ENCODE measurements around the gene ATG4B.

The ATG4B gene

DNA sequence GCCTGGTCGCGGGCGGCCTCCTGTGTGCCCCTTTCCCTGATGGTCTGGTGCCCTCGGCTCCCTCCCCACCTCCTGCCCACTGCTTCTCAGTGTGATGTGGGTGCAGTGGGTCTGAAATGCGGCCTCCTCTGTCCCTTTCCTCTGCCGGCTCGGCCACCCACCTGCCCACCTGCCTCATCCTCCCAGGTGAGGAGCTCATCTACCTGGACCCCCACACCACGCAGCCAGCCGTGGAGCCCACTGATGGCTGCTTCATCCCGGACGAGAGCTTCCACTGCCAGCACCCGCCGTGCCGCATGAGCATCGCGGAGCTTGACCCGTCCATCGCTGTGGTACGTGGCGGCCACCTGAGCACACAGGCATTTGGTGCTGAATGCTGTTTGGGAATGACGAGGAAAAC is 30.9 kb downstream of the ATG4B start:
- DNase-seq: no peak

DNA sequence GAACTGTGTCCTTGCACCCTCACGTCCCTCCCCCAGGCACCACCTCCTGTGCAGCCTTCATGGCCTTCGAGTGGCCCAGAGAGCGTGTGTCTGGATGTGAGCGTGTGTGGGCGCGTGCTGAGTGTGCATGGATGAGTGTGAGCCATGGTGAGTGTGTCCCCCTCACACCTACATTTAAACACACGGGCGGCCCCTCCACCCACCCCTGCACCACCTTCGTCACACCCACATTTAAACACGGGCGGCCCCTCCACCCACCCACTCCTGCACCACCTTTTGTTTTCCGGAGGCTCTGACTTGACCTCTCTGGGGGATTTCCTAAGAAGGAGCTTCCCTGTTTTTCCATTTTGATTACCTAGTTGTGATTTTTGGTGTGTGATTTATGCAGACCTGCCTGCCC is 31.3 kb downstream of the ATG4B start:
- no peak for DNase-seq

DNA sequence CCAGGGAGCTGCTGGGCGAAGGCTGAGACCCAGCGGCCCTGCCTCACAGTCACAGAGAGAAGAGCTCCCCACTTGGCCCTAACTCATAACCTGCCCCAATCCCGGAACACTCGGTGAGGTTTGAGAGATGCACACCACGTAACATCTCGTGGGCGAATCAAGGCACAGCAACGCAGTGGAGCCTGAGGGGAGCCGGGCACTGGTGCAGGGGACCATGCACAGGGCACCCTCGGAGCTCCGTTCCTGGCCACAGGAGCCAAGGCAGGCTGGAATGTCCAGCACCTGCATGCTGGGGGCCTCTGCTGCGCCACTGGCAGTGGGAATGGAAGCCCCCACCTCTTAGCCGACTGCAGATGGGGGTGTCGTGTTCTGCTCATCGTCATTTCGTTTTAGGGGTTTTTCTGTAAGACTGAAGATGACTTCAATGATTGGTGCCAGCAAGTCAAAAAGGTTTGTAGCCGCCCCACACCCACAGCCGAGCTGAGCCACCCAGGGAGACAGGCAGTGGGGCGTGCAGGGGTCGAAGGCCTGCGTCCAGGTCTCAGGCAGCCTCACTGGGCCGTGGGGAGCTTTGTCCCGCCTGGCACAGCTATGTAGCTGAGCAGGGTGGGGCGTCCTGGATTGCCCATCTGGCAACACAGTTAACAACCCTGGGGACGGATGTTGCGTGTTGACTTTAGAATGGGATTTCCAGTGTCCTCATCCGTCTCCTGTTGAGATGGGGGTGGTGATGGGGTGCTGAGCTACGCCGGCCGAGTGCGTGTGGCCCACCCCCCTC is 33.0 kb downstream of the ATG4B start:
- DNase-seq: no peak

DNA sequence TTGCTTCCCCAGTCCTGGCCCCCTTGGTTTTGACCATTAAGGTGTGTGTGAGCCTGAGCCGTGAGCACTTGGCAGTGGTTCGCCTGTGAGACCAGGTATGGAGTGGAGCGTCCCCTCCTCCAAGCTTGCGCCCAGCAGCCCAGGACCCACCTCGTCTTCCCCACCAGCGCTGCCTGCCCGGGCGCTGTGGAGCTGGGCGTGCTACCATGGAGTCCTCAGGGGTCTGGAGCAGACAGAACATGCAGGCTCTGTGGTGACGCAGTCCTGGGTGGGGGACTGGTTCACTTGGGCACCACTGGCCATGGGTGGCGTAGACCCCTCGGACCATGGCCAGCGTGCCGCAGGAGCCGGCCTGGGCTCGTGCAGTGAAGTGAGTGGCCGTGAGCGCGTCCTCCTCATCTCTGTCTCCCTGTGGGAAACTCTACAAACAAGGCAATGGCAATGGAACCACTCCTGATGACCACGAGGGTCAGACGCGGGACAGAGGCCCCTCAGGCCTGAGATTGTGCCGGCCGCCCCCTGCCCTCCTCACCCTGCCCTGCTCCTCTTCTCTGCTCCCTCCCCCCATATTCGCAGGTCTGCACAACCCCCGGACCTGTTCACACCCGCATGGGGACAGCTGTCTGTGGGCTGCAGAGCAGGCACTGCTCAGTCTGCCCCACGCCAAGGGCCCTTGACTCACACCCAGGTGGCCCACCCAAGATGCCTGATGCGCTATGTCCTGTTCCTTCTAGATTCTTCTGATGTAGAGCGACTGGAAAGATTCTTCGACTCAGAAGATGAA is 34.2 kb downstream of the ATG4B start:
- DNase-seq: no peak

DNA sequence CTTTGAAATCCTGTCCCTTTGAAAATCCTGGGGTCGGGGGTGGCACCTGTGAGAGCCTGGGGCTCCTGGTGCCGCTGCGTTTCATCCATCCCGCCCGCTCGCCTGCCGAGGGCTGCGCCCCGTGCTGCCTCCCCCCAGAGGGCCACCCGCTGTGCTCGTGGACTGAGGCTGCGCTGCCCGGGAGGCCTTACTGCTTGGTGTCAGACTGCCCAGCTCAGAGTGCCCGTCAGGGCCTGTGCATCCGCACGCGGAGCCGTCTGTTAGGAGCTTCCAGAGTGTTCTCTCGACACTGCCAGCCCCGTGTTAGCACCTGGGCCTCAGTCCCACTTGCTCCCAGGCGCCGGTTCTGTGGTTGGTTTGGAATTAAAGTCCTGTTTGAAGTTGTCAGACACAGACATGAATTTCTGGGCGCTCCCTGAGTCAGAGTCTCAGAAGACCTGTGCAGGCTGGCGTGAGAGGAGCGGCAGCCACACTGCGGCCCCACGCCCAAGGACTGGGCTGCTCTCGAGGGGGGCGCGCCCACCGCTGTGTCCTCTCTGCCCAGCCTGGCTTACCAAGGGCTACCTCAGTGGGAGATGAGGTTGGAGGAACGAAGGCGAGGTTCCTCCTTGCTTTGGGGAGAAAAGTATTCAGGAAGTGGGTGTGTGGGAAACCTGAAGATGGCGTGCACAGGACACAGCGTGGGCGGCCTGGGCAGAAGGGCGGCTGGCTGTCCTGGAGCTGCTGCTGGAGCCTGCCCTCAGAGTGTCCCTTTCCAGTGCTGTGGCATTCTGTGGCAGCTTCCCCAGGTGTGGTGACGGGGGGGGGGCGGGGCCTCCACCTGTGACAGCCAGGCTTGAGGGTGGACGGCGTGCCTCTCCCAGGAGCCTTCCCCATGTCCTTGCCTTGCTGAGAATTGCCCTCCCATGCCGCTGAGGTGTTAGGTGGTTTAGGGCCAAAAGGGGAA is 35.0 kb downstream of the ATG4B start:
- no peak for DNase-seq

DNA sequence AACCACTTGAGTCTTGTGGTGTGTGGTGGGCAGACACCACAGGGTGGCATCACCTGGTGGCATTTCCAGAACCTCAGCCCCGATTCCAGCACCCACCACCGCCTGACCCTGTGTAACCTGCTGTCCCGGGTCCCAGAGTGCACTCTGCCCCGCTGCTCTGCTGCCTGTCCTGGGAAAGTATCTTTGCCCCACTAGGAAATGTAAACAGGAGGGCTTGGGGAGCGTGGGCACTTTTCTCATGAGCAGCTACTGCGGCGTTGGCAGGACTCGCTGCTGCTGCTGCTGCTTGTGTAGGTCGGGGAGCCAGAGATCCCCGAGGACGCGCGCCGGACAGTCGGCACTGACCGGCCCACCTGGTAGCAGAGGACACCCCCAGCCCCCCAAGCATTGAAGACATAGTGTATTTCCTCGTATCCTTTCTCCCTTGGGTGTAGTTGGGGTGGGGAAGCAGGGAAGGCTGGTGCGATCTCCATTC is 35.7 kb downstream of the ATG4B start:
- DNase-seq: no peak

DNA sequence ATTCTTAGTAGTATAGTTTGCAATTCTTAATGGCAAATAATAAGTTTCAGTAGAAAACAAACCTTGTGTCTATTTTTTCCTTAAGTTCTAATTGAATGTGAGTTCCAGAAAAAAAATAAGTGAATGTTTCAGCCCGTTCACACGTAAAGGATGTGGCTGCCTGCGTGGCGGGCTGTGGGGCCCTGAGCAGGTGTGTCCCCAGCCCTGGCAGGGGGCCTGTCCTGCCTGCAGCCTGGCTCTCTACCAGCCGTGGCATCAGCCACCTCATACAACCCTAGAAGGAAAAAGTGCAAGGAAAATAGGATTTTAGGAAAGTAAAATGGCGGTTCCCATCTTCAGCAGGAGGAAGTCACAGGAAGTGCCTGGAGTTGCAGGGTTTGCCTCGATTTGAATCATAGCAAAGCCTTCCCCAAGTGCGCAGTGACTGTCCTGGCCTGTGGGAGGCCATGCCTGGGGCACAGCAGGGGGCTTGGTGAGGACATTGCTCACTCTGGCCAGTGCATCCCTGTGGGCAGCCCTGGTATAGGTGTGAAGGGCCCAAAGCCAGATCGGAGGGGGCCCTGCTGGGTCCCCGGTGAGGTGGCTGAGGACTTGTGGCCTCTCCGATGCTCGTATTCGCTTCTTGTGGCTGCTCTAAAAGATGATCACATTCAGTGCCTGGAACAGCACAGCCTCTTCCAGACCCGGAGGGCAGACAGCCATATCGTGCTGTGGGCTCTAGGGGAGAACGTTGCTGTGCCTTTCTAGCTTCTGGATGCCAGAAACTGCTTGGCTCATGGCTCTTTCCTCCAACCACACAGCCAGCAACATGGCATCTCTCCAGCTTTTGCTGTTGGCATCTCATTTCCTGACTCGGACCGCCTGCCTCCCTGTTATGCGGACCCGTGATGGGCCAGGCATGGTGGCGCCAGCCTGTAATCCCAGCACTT is 36.6 kb downstream of the ATG4B start:
- DNase-seq: peak; percentile 3

DNA sequence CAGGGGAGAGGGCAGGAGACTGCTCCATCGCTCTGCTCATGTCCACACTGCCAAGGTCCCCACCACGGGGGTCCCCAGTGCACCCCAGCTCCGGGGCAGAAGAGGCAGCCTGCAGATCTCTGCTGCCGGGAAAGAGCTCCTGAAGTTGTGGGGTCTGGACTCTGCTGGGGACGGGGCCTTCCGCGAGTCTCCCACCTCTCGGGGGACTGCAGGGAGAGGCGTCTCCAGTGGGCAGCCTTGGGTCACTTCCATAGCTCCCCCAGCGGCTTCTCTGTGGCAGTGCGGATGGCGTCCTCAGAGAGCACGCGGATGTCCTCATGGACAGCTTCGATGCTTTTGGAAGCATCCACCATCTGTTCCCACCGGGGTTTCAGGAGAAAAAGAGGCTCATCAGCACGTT is 38.4 kb downstream of the ATG4B start:
- DNase-seq: no peak

DNA sequence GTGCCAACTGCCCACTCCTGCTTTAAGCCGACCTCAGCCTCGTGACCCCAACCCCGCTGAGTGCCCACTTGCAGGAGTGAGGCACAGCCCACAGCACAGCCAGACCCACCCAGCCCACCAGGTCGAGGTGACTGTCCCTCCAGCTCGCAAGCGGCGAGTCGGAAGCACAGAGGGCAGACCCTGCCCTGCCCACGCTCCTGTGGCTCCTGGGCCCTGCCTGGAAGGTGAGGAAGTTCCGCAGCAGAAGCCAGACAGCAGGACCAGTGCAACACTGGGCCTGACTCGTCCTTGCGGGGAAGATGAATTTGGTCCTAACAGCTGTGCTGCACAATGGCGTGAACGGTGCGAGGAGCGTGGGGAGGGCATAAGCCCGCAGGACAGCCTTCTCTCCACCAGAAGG is 39.2 kb downstream of the ATG4B start:
- DNase-seq: no peak

DNA sequence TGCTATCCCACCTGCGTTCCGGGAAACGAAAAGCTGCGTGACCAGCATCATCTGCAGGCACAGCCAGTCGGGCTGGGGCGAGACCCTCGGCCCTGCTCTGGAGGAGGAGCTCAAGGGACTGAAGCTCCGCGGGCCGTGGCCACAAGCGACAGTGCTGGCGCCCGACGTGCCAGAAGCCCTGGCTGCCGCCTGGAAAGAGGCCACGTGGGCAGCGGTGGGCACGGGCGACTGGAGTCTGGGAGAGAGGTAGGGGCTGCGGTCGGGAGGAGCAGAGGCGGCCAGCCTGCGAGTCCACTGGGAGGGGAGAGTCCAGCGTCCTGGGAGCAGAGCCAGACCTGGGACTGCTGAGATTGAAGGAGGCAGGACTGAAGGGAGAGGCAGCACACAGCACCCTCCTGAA is 39.9 kb downstream of the ATG4B start:
- DNase-seq: no peak

DNA sequence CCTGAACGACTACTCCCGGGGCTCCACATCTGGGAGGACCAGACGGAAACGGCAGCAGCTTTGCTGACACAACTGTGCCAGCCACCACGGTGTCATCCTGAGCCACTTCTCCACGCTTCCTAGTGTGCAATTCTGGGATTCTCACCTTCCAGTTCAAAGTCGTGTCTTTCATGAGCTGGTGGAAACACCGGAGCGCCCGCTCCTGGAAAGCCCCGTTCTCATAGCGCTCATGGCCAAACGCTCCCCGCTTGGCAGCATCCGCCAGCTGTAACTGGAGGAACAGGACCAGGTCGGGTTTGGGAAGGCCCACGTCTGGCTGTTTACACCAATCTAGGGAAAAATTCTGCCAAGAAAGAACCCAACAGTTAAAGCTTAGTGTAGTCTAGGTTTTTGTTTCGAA is 40.8 kb downstream of the ATG4B start:
- no peak for DNase-seq

DNA sequence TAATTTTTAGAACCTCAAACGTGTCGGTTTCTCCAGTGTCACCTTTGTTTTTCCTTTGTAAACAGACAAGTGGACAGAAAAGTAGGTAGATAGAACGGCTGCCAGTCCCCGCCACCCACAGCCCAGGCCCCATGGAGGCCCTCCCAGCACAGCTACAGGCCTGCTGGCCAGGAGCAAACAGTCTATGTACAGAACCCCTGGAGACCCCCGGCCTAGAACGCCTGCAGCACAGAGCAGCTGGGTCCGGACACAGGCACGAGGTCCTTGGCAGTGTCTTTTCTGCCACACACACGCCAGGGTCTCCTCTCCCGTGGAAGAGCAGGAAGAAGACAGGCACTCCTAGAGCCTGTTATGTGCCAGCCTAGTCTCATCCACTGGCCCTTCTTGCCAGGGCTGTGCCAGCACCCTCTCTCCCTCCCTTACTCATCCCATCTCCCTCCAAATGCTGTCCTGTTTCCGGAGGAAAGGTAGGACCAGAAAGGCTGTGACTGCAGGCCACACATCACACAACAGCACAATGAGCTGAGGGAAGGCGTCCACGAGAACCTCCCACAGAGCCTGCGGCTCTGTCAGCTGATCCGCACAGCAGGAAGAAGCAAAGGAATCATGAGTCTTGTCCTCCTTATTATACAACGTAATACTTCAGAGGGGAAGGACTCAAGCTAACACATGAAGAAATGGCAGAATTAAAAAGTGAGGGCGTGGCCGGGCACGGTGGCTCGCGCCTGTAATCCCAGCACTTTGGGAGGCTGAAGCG is 41.5 kb downstream of the ATG4B start:
- DNase-seq: no peak

DNA sequence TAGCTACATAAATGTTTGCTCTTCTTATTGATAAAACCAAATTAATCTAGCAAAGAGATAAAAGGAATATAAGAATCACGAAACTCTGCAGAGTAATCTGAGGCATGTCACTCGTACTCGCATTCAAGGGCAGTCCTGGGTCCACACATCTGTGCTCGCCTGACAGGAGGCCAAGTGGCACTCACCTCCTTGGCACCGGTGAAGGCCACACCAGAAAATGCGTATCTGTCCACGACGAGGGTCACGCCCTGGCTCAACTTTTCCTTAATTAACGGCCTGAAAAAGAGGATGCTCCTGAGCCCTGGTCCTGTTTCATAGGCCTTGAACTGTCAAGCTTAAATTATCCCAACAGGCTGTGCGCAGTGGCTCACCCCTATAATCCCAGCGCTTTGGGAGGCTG is 42.6 kb downstream of the ATG4B start:
- DNase-seq: no peak

DNA sequence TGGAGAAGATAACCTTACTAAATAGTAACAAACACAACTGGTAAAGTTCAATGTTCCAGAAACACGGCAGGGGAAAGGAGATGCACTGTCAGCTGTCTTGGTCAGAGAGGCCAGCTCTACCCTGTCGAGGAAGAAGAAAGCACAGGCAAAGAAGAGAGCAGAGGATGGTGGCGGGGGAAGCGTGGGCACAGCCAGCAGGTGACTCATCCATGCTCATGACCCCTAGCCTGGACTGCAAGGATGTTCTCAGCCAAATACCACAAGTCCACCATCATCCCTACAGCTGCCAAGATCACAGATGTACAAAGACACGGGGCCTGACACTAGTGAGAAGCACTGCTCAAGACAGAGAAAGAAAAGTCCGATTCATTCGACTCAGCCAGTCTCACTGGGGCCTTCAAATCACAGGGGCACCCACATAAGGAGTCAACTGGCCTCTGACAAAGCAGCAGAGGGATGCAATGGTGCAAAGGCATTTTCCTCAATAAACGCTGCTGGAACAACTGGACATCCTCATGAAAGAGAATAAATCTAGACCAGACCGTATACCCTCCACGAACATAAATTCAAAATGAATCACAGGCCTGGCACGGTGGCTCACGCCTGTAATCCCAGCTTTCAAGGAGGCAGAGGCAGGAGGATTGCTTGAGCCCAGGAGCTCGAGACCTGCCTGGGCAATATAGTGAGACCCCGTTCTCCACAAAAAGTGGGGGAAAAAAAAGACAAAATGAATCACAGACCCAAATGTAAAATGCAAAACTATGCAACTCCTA is 43.5 kb downstream of the ATG4B start:
- no peak for DNase-seq

DNA sequence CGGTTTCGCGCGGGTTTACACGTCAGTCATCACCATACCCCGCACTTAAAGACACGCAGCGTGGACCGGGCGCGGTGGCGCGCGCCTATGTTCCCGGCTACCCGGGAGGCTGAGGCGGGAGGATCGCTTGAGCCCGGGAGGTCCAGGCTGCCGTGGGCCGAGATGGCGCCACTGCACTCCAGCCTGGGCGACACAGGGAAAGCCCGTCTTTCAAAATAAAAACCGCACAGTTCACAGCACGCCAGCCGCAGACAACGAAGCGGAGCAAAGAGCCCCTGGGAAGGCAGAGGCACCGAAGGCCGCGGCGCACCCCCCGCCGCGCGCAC is 48.8 kb downstream of the ATG4B start:
- peak; percentile 48 for DNase-seq

DNA sequence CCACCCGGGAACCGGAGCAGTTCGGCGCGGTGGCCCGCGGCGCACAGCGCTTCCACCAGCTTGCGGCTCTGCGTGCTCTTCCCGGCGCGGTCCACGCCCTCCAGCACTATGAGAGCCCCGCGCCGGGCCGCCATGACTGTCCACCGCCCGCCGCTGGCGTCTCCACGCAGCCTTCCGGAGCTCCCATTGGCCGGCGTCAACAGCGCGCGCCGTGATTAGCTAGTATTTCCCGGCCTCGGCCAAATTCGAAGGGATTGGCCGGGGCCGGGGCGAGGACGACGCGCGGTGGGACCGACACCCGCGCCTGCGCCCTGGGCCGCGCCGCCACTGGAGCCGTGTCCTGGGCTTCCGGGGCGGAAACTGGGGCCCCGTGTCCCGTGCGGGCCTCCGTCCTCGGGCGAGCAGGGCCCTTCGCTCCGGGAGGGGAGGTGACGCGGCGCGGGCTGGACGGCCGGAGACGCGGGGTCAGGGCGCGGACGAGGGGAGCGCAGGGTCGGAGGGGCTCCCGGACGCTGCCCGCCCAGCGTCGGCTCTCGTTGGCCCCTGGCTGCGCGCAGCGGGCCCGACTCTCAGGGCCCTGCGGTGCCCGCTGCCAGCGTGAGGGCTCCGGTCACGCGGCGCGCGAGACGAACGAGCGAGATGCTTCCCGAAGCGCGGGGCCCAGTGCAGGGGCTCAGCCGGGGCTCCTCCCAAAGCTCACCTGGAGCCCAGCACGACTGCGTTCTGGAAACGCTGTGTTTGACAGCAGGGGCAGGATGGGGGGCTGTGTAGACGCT is 49.3 kb downstream of the ATG4B start, which contains the start of gene DTYMK:
TSS of gene DTYMK (minus strand) at position 166 of the 776 bp plus-strand sequence. CDS start at position 134, 32 bp downstream.
- peak; percentile 95 for DNase-seq

DNA sequence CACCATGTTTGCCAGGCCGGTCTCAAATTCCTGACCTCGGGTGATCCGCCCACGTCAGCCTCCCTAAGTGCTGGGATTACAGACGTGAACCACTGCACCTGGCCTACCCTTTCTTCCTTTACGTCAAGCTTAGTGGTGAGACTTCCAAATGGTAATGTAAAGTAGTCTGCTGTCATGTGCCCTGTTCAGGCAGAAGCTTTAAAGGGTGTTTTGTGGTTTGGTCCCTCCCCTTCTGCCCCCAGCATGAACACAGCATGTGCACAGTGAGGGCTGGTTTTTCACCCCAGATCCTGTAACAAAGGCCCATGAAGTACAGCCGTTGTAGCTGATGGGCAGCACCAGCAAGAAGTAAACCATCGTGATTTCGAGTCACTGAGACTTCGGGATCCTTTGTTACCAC is 51.8 kb downstream of the ATG4B start:
- DNase-seq: no peak

DNA sequence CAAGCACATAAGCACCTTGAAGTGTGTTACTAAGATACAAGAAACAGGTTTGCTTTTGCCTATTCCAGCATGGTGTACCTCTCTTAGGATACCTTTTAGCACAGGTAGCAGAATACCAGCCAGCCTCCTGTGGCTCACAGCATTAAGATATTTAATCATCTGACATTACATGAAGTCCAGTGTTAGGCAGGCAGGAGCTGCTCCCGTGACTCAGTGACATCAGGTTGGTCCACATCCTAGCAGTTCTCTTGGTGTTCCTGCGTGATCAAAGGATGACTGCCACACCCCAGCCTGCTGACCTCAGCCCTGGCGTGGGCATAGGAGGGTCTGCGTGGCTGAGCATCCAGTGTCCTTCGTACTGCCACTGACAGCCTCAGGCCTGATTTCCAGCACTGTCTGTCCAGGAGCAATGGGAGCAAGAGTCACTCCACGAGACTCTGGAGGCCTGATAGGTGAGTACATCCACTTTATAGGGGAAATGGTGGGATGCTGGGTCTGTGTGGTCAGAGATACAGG is 52.8 kb downstream of the ATG4B start:
- no peak for DNase-seq

DNA sequence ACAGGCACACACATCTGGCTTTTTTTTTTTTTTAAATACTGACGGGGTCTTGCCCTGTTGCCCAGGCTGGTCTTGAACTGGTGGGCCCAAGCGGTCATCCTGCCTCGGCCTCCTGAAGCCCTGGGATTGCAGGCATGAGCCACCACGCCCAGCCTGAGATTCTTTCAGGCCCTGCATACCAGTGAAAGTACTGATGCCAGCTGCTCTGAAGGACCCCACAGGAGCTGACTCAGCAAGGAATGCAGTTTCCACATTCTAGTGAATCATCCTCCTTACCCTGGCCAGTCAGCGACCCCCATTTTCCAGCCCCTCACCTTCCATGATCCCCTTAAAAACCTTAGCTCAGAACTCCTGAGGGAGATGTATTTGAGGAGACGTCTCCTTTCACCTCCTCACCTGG is 55.0 kb downstream of the ATG4B start:
- no peak for DNase-seq

Measured in NCI-H69 (cell line).